Endothelial cell of umbilical vein (primary cell): Measurements from ENCODE around the gene VEPH1. TPM values are rescaled to one million over a fixed set of nuclear protein-coding genes. Genes with fewer than 3 reads are reported as not detected.

ENCODE experiments used
- BruUV-seq: library from RNA; stranded (reverse); fragments of 400-500 nt; replicated peaks from 2 replicates; lab custom pipeline; 2021; lab: Mats Ljungman, UMichigan
- CTCF ChIA-PET: fragments of 300-600, 350-600 bp; sonication (Branson Sonifier 250); formaldehyde crosslinking; loops from one replicate; lab custom pipeline; 2021; ENCODE audit warnings: antibody characterized with exemption, inconsistent platforms; lab: Charles Lee
- POLR2A ChIA-PET: fragments of 300-600, 350-600 bp; sonication (Branson Sonifier 250); formaldehyde crosslinking; loops from one replicate; lab custom pipeline; 2021; ENCODE audit warnings: antibody characterized with exemption, inconsistent platforms; lab: Charles Lee
- DNase-seq: peaks from one replicate; pipeline ENCODE4 v3.0.0-alpha.2; 2011; ENCODE audit warnings: low read depth, low spot score
- FAIRE-seq: peaks from 2 replicates; lab custom pipeline; 2011; peaks lifted over from hg19 to GRCh38; lab: Jason Lieb, UNC
- H2AFZ ChIP-seq: 2 replicates; pipeline ENCODE4 v1.6.0; 2012; ENCODE audit warnings: low read depth, low read length, control low read depth, inconsistent platforms
- H3K27ac ChIP-seq: 2 replicates; pipeline ENCODE4 v1.5.1; 2011; ENCODE audit warnings: low read depth, mild to moderate bottlenecking, control low read depth, low read length, moderate library complexity; ENCODE audit not compliant: insufficient read depth
- H3K27me3 ChIP-seq, 2 experiments: 2 replicates each; pipeline versions ENCODE4 v1.6.0 to v1.6.1; 2011; ENCODE audit warnings: low read length in 2 of 2, mixed read lengths in 1 of 2; ENCODE audit not compliant: control insufficient read depth in 2 of 2, insufficient read depth in 2 of 2
- H3K36me3 ChIP-seq, 2 experiments: 2 replicates in 1 of 2; 3 replicates in 1 of 2; pipeline ENCODE4 v1.5.1; 2011; ENCODE audit warnings: low read length in 2 of 2, mild to moderate bottlenecking in 1 of 2, moderate library complexity in 1 of 2; ENCODE audit not compliant: control insufficient read depth in 2 of 2, insufficient read depth in 2 of 2; ENCODE audit errors: extremely low read depth in 1 of 2
- H3K4me1 ChIP-seq: 3 replicates; pipeline ENCODE4 v1.5.1; 2011; ENCODE audit warnings: mild to moderate bottlenecking, low read length; ENCODE audit not compliant: control insufficient read depth, insufficient read depth; ENCODE audit errors: extremely low read depth
- H3K4me2 ChIP-seq: 2 replicates; pipeline ENCODE4 v1.6.1; 2011; ENCODE audit warnings: low read length, control low read depth, mixed read lengths; ENCODE audit not compliant: insufficient read depth
- H3K4me3 ChIP-seq, 3 experiments: fragments of 200-600 bp in 1 of 3; sonication (generic), shearing (Covaris generic) in 1 of 3; replicated peaks in 1 of 3; 2 replicates each; pipeline ENCODE4 v1.5.1; 2011 to 2016; ENCODE audit warnings: control low read depth in 3 of 3, low read length in 3 of 3, mild to moderate bottlenecking in 2 of 3, inconsistent platforms in 1 of 3, low read depth in 1 of 3, moderate library complexity in 1 of 3; ENCODE audit not compliant: insufficient read depth in 1 of 3
- H3K79me2 ChIP-seq: 2 replicates; pipeline ENCODE4 v1.6.0; 2012; ENCODE audit warnings: low read length, inconsistent platforms; ENCODE audit not compliant: control insufficient read depth, insufficient read depth
- H3K9ac ChIP-seq: replicated peaks from 2 replicates; pipeline ENCODE3; 2011; ENCODE audit warnings: low read length, control low read depth; ENCODE audit not compliant: insufficient read depth; ENCODE audit errors: extremely low read depth
- H3K9me1 ChIP-seq: replicated peaks from 3 replicates; pipeline ENCODE4 v1.6.0; 2011; ENCODE audit warnings: mild to moderate bottlenecking, low read length; ENCODE audit not compliant: control insufficient read depth, insufficient read depth; ENCODE audit errors: extremely low read depth
- H3K9me3 ChIP-seq: replicated peaks from 2 replicates; pipeline ENCODE4 v1.5.1; 2012; ENCODE audit warnings: low read length, inconsistent platforms; ENCODE audit not compliant: control insufficient read depth, insufficient read depth
- H4K20me1 ChIP-seq: replicated peaks from 2 replicates; pipeline ENCODE3; 2011; ENCODE audit warnings: mild to moderate bottlenecking, low read length; ENCODE audit not compliant: control insufficient read depth, insufficient read depth; ENCODE audit errors: extremely low read depth
- EZH2 ChIP-seq: IDR thresholded peaks from 2 replicates; pipeline ENCODE4 v1.6.1; 2012; ENCODE audit warnings: borderline replicate concordance, low read depth, mild to moderate bottlenecking, moderate library complexity, low read length, inconsistent platforms; ENCODE audit not compliant: severe bottlenecking
- FOS ChIP-seq: IDR thresholded peaks from 2 replicates; pipeline ENCODE4 v1.6.1; 2011; ENCODE audit warnings: mild to moderate bottlenecking, low read length, moderate library complexity, borderline replicate concordance; ENCODE audit not compliant: insufficient read depth
- GATA2 ChIP-seq: IDR thresholded peaks from 2 replicates; pipeline ENCODE4 v1.7.0; 2011; ENCODE audit warnings: low read depth, mild to moderate bottlenecking, moderate library complexity, mixed read lengths, low read length; ENCODE audit not compliant: insufficient read length, insufficient read depth
- JUN ChIP-seq: IDR thresholded peaks from 2 replicates; pipeline ENCODE4 v1.6.1; 2011; ENCODE audit warnings: borderline replicate concordance, low read depth; ENCODE audit not compliant: insufficient read length, insufficient read depth
- MYC ChIP-seq: IDR thresholded peaks from one replicate; pipeline ENCODE4 v1.6.1; 2011; ENCODE audit warnings: mild to moderate bottlenecking, low read depth, low read length
- POLR2A ChIP-seq: IDR thresholded peaks from 2 replicates; pipeline ENCODE4 v1.6.1; 2012; ENCODE audit warnings: low read depth, mild to moderate bottlenecking, control low read depth, low read length
- POLR2AphosphoS5 ChIP-seq: IDR thresholded peaks from 2 replicates; pipeline ENCODE4 v1.6.1; 2012; ENCODE audit warnings: low read depth, mild to moderate bottlenecking, control low read depth, low read length, moderate library complexity; ENCODE audit not compliant: insufficient read depth
- dilution Hi-C: fragments of 300-500 bp; cut with MboI; formaldehyde crosslinking; loops from one replicate; pipeline ENCODE4 v1.15.0; 2019; ENCODE audit warnings: low sequenced_read_pairs; ENCODE audit not compliant: extremely low pct_ligation_motif_present
- intact Hi-C: fragments of 100-400 bp; cut with micrococcal nuclease; formaldehyde crosslinking; loops from one replicate; pipeline ENCODE4 v1.10.0; 2022
- polyA plus RNA-seq, 4 experiments: library from polyadenylated mRNA; depleted of rRNA in 3 of 4; stranded (reverse) in 3 of 4; unstranded in 1 of 4; fragments of >200 nt; gene quantifications; 2 replicates each; pipeline versions ENCODE4 v1.2.1 to v1.2.3, GENCODE V29; 2011 to 2012; ENCODE audit warnings: missing spikeins in 1 of 4
- total RNA-seq: library from RNA; stranded (reverse); gene quantifications from 2 replicates; pipeline ENCODE4 v1.2.3, GENCODE V29; 2021
- TF ChIP-seq, protein P1 (sequence below), 2 donors: IDR thresholded peaks; 1 replicate in 1 of 2; 2 replicates in 1 of 2; pipeline ENCODE4 v1.5.1; 2011; ENCODE audit warnings: low read length in 2 of 2, mild to moderate bottlenecking in 2 of 2, moderate library complexity in 2 of 2, control low read depth in 1 of 2, inconsistent platforms in 1 of 2, low read depth in 1 of 2; ENCODE audit not compliant: insufficient read depth in 1 of 2; ENCODE audit errors: extremely low read depth in 1 of 2
- TF ChIP-seq, protein P2 (sequence below): IDR thresholded peaks from 2 replicates; pipeline ENCODE4 v1.6.1; 2011; ENCODE audit not compliant: insufficient read depth, insufficient read length

The VEPH1 gene
- total and polyA plus RNA-seq, 2 donors (not counting 3 experiments of a cell fraction or from before 2014, with no cell fraction given) = 42.9 to 136 TPM

DNA sequence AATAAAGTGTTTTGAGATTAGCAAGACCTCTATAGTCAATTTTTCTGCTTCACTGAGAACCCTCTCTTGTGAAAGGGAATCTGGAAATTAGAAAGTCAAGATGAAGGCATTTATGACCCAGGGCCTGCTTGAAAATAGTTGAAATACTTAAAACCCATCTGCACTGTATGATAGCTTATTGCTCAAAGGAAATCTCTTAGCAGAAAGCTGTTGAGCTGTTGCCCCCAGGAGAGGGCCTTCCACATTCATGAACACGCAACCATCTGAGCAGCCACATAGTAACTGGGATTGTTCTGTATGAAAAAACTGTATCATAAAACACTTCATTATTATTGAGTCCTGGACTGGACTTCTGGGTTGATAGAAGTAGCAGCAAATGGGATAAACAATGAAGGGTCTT lies 173.0 kb downstream of the VEPH1 start:
- POLR2A ChIA-PET = no interaction called here
- Histone ChIP-seq H3K4me2 (no peak overlapping the region), H3K9me1 (no peaks in the 10 kb centered on the region), H3K9ac (no peak overlapping the region), H3K9me3 (no peaks in the 10 kb centered on the region), H3K4me3 (no peak overlapping the region), H3K4me1 (peaks cover 22% of the 10 kb centered on the region), H3K79me2 (no peaks in the 10 kb centered on the region), H3K36me3 (peaks cover 0 to 4% of the 10 kb centered on the region in 2 experiments), H3K27me3 (no peaks in the 10 kb centered on the region), H2AFZ (no peak overlapping the region), H3K27ac (no peak overlapping the region), H4K20me1 (no peaks in the 10 kb centered on the region)
- dilution Hi-C loops = no loop called here
- TF ChIP-seq POLR2AphosphoS5 (no peak), GATA2 (no peak), EZH2 (no peak), MYC (no peak), POLR2A (no peak), FOS (no peak), JUN (no peak)
- TF ChIP-seq, protein P1, sequence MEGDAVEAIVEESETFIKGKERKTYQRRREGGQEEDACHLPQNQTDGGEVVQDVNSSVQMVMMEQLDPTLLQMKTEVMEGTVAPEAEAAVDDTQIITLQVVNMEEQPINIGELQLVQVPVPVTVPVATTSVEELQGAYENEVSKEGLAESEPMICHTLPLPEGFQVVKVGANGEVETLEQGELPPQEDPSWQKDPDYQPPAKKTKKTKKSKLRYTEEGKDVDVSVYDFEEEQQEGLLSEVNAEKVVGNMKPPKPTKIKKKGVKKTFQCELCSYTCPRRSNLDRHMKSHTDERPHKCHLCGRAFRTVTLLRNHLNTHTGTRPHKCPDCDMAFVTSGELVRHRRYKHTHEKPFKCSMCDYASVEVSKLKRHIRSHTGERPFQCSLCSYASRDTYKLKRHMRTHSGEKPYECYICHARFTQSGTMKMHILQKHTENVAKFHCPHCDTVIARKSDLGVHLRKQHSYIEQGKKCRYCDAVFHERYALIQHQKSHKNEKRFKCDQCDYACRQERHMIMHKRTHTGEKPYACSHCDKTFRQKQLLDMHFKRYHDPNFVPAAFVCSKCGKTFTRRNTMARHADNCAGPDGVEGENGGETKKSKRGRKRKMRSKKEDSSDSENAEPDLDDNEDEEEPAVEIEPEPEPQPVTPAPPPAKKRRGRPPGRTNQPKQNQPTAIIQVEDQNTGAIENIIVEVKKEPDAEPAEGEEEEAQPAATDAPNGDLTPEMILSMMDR (IDR thresholded peaks at IDR 0.05; ENCODE audit: extremely low read depth in 1 of 2, insufficient read depth in 1 of 2, low read depth in 1 of 2, low read length in 2 of 2) = no peak
- TF ChIP-seq, protein P2, sequence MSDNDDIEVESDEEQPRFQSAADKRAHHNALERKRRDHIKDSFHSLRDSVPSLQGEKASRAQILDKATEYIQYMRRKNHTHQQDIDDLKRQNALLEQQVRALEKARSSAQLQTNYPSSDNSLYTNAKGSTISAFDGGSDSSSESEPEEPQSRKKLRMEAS = no peak
- CTCF ChIA-PET = interaction anchor here (0.9 to 2.3 kb wide), 7 partner anchors 9 to 126 kb away, joined by 3 to 7 read pairs (median 3); no protein-coding TSS in a partner anchor
- intact Hi-C loops = no loop called here
- no peak for DNase-seq
- no peak for FAIRE-seq
- BruUV-seq = no TSS peak
